Measurements from ENCODE around the gene OR6Q1.

- TF ChIP-seq CTCF (conservative IDR thresholded peaks at IDR 0.05; ENCODE audit: low read depth, low read length) (no peak), EZH2 (IDR thresholded peaks at IDR 0.05; ENCODE audit: borderline replicate concordance, low read depth, low read length, poor library complexity, severe bottlenecking) (no peak)
Measured at GRCh38 chr11:57983191-57983590, 47.6 kb upstream of the OR6Q1 start.
